HEK293 (cell line): ENCODE data around the gene LILRA2.
A peak's percentile ranks its signal among the peaks of the same experiment; 100 is the strongest.
"Not testable (repeated sequence)": the region's sequence is repeated elsewhere in the genome, so short reads cannot be mapped to it uniquely, and the experiment has no call there.

ENCODE experiments used
- CTCF ChIA-PET: fragments of 350-600 bp; formaldehyde crosslinking; extraction: SDS; loops from one replicate; lab custom pipeline; 2021; ENCODE audit warnings: antibody characterized with exemption; lab: Yijun Ruan, JAX
- POLR2A ChIA-PET: fragments of 300-600 bp; formaldehyde crosslinking; extraction: SDS; loops from one replicate; lab custom pipeline; 2020; ENCODE audit warnings: antibody characterized with exemption, inconsistent platforms; lab: Yijun Ruan, JAX
- H3K27ac ChIP-seq: fragments of 200-500 bp; sonication (Bioruptor generic); 2 replicates; pipeline ENCODE4 v1.5.1; 2014; ENCODE audit warnings: low read depth, low read length, control low read depth, inconsistent platforms; ENCODE audit errors: extremely low read depth
- H3K36me3 ChIP-seq, 2 experiments: fragments of 200-500 bp in 1 of 2; sonication (Bioruptor generic) in 1 of 2; 1 replicate in 1 of 2; 2 replicates in 1 of 2; pipeline ENCODE4 v1.5.1; 2014 to 2017; ENCODE audit warnings: inconsistent platforms in 2 of 2, low read length in 2 of 2; ENCODE audit not compliant: control insufficient read depth in 2 of 2, insufficient read depth in 1 of 2
- H3K4me1 ChIP-seq: fragments of 200-500 bp; sonication (Bioruptor generic); 2 replicates; pipeline ENCODE4 v1.5.1; 2014; ENCODE audit warnings: mild to moderate bottlenecking, low read length, inconsistent platforms; ENCODE audit not compliant: control insufficient read depth, insufficient read depth
- H3K4me3 ChIP-seq: 2 replicates; pipeline ENCODE4 v1.5.1; 2011; ENCODE audit warnings: low read depth, mild to moderate bottlenecking, control low read depth, low read length, moderate library complexity
- H3K9me3 ChIP-seq: fragments of 200-500 bp; sonication (Bioruptor generic); 2 replicates; pipeline ENCODE4 v1.5.1; 2014; ENCODE audit warnings: low read depth, low read length, inconsistent platforms; ENCODE audit not compliant: control insufficient read depth, insufficient read depth
- HOXC10 ChIP-seq: sonication (generic); formaldehyde crosslinking; IDR thresholded peaks from 2 replicates; pipeline ENCODE4 v1.8.1; 2023; ENCODE audit warnings: mild to moderate bottlenecking, missing genetic modification reagents
- INSM2 ChIP-seq: fragments of 450-650 bp; formaldehyde crosslinking; IDR thresholded peaks from 2 replicates; pipeline ENCODE4 v1.5.1; 2016; ENCODE audit warnings: missing biosample characterization, missing genetic modification characterization
- KLF10 ChIP-seq: fragments of 450-650 bp; IDR thresholded peaks from 2 replicates; pipeline ENCODE4 v1.5.1; 2018; ENCODE audit warnings: missing biosample characterization, mild to moderate bottlenecking, missing genetic modification characterization
- PRDM1 ChIP-seq: fragments of 450-650 bp; formaldehyde crosslinking; IDR thresholded peaks from 2 replicates; pipeline ENCODE4; 2016; ENCODE audit warnings: missing biosample characterization, missing genetic modification characterization
- PRDM2 ChIP-seq: fragments of 450-650 bp; formaldehyde crosslinking; IDR thresholded peaks from 2 replicates; pipeline ENCODE4 v1.5.1; 2016; ENCODE audit warnings: missing biosample characterization, missing genetic modification characterization, borderline replicate concordance
- ZFP3 ChIP-seq: fragments of 450-650 bp; formaldehyde crosslinking; IDR thresholded peaks from 2 replicates; pipeline ENCODE4 v1.5.1; 2016; ENCODE audit warnings: low read depth, missing biosample characterization, missing genetic modification characterization
- ZNF211 ChIP-seq: fragments of 450-650 bp; formaldehyde crosslinking; IDR thresholded peaks from 2 replicates; pipeline ENCODE4 v1.5.1; 2016; ENCODE audit warnings: low read depth, missing biosample characterization, missing genetic modification characterization
- ZNF324 ChIP-seq: fragments of 450-650 bp; formaldehyde crosslinking; IDR thresholded peaks from 2 replicates; pipeline ENCODE4 v1.5.1; 2016; ENCODE audit warnings: missing biosample characterization, missing genetic modification characterization
- ZNF335 ChIP-seq: fragments of 450-650 bp; formaldehyde crosslinking; conservative IDR thresholded peaks from 2 replicates; pipeline ENCODE4 v1.5.1; 2016; ENCODE audit warnings: missing biosample characterization, missing genetic modification characterization
- ZNF350 ChIP-seq: fragments of 450-650 bp; formaldehyde crosslinking; IDR thresholded peaks from 2 replicates; pipeline ENCODE4 v1.5.0; 2017; ENCODE audit warnings: missing biosample characterization, mild to moderate bottlenecking, missing genetic modification characterization
- ZNF423 ChIP-seq: fragments of 450-650 bp; formaldehyde crosslinking; IDR thresholded peaks from 2 replicates; pipeline ENCODE4 v1.5.1; 2016; ENCODE audit warnings: missing biosample characterization, missing genetic modification characterization
- ZNF529 ChIP-seq: fragments of 450-650 bp; formaldehyde crosslinking; IDR thresholded peaks from 2 replicates; pipeline ENCODE4 v1.5.1; 2017; ENCODE audit warnings: missing genetic modification characterization, missing biosample characterization; ENCODE audit not compliant: insufficient replicate concordance
- ZNF548 ChIP-seq: fragments of 450-650 bp; formaldehyde crosslinking; IDR thresholded peaks from 2 replicates; pipeline ENCODE4 v1.5.1; 2016; ENCODE audit warnings: missing biosample characterization, missing genetic modification characterization
- ZNF596 ChIP-seq: fragments of 450-650 bp; IDR thresholded peaks from 2 replicates; pipeline ENCODE4 v1.5.0; 2018; ENCODE audit warnings: missing biosample characterization, mild to moderate bottlenecking, missing genetic modification characterization, moderate library complexity
- ZNF600 ChIP-seq: fragments of 450-650 bp; formaldehyde crosslinking; IDR thresholded peaks from 2 replicates; pipeline ENCODE4 v1.5.1; 2016; ENCODE audit warnings: missing biosample characterization, missing genetic modification characterization
- ZNF654 ChIP-seq: fragments of 450-650 bp; formaldehyde crosslinking; IDR thresholded peaks from 2 replicates; pipeline ENCODE4 v1.5.1; 2016; ENCODE audit warnings: low read depth, missing biosample characterization, missing genetic modification characterization
- ZNF677 ChIP-seq: fragments of 450-650 bp; IDR thresholded peaks from 2 replicates; pipeline ENCODE4 v1.5.0; 2018; ENCODE audit warnings: missing biosample characterization, mild to moderate bottlenecking, missing genetic modification characterization, moderate library complexity

The LILRA2 gene

DNA sequence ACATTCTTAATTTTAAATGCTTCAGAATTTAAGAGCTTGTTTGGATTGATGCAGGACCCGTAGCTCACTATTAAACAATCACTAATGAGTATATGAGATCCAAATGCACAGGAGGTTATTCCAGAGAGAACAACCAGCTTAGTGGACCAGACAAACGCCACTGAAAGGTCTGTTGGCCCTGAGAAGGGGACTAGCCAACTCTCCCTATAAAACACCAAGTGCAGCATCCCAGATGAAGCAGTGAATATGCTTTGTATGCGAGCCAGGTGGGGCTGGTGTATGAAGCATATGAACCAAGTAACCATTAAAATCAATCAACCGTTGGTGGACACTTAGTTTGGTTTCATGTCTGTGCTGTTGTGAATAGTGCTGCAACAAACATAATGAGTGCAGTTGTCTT lies 46.9 kb downstream of the LILRA2 start:
- H3K27ac ChIP-seq: no peak overlapping the region

DNA sequence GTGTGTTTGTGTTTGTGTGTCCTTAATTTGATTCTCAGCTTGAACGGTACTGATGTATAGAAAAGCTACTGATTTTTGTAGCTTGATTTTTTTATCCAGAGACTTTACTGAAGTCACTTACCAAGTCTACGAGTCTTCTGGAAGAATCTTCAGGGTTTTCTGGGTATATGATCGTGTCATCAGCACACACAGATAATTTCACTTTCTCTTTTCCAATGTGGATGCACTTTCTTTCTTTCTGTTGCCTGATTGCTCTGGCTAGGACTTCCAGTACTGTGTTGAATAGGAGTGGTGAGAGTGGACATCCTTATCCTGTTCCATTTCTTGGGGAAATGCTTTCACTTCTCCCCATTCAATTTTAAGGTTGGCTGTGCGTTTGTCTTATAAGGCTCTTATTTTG lies 48.8 kb downstream of the LILRA2 start:
- ChIA-PET POLR2A (no interaction called here), CTCF (no interaction called here)
- H3K9me3 ChIP-seq: no peaks in the 10 kb centered on the region
- no peak overlapping the region for H3K4me3 ChIP-seq
- H3K4me1 ChIP-seq: no peaks in the 10 kb centered on the region
- TF ChIP-seq ZNF335 (tag by site-specific recombination) (no peak), PRDM1 (tag by site-specific recombination) (peak; percentile 40; the same call in 1 of the 2 replicates)
- no peaks in the 10 kb centered on the region for H3K36me3 ChIP-seq
- H3K27ac ChIP-seq: no peak overlapping the region

More for the DNA sequence above, 46.9 kb downstream of the LILRA2 start:
- H3K4me1 ChIP-seq: no peaks in the 10 kb centered on the region
- H3K36me3 ChIP-seq: no peaks in the 10 kb centered on the region
- POLR2A ChIA-PET: no interaction called here
- no peak overlapping the region for H3K4me3 ChIP-seq
- TF ChIP-seq ZNF677 (tag by site-specific recombination) (no peak), ZNF529 (no peak), ZNF350 (tag by site-specific recombination) (no peak), ZNF211 (no peak), ZNF596 (tag by site-specific recombination) (no peak), ZNF654 (tag by site-specific recombination) (no peak), ZNF600 (tag by site-specific recombination) (no peak), KLF10 (tag by site-specific recombination) (no peak), ZFP3 (no peak), HOXC10 (CRISPR knock-in tag) (no peak), ZNF324 (tag by site-specific recombination) (no peak), ZNF423 (tag by site-specific recombination) (no peak)
- CTCF ChIA-PET: no interaction called here
- H3K9me3 ChIP-seq: no peaks in the 10 kb centered on the region

GRCh38 chr19:54624234-54624633 lies 50.6 kb downstream of the LILRA2 start:
- CTCF ChIA-PET, H3K27ac ChIP-seq: not testable (repeated sequence)

GRCh38 chr19:54624934-54625730 lies 51.5 kb downstream of the LILRA2 start:
- H3K4me3 ChIP-seq, H3K9me3 ChIP-seq, POLR2A ChIA-PET, H3K36me3 ChIP-seq, H3K27ac ChIP-seq, CTCF ChIA-PET, H3K4me1 ChIP-seq: not testable (repeated sequence)

More at GRCh38 chr19:54624234-54624633, 50.6 kb downstream of the LILRA2 start:
- H3K9me3 ChIP-seq, POLR2A ChIA-PET, H3K4me1 ChIP-seq, H3K4me3 ChIP-seq, H3K36me3 ChIP-seq: not testable (repeated sequence)

GRCh38 chr19:54626757-54627156 lies 53.2 kb downstream of the LILRA2 start:
- H3K9me3 ChIP-seq: no peaks in the 10 kb centered on the region
- ChIA-PET CTCF (interaction anchor here (1.2 kb wide), 1 partner anchor 149 kb away, joined by 3 read pairs; no protein-coding TSS in a partner anchor), POLR2A (no interaction called here)
- TF ChIP-seq ZNF548 (tag by site-specific recombination) (no peak), PRDM2 (no peak), INSM2 (tag by site-specific recombination) (no peak)

More at GRCh38 chr19:54626757-54627156, 53.2 kb downstream of the LILRA2 start:
- Histone ChIP-seq H3K4me3 (no peak overlapping the region), H3K36me3 (no peaks in the 10 kb centered on the region), H3K4me1 (no peaks in the 10 kb centered on the region), H3K27ac (no peak overlapping the region)
